ENCODE measurements around the gene FRMD1.

DNA sequence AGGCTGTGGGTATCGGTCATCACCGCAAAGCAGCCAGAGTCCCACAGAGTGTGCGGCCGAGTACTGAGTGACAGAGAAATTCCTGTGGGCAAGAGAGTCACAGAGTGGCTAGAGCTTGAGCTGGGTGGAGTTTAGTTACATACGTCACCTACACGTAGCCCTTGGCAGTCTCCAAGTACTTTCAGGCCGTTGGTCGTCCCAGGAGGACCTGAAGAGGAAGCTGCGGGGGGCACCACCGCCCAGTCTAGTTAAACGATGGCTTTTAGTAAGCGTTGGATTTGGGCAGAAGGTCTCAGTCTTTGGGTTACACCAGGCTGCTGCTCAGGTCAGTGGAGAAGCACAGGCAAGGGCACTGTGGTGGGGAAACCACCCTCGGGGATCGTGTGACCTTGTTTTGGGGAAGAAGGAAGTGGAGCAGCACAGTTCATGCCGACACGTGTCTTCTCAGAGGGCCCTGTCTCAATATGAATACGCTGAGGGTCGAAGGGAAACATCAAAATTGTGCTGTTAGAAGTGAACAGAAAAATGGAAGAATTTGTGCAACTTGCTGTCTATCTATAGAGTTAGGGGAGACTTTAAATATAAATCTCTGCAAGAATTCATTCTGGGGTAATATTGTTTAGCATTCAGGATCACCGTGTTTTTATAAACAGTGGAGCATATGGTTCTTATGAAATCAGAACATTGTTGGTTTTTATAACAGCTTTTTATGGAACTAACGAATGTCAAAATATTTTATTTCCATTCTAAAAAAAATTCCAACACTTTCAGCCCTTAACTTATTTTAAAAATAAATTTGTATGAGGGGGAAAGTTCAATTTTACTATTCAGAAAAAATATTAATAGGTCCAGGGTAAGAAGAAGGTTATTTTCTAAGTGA is 52.9 kb downstream of the FRMD1 start:
- no peak for TF ChIP-seq POLR2A (IDR thresholded peaks at IDR 0.05)
- TF ChIP-seq, protein P1, sequence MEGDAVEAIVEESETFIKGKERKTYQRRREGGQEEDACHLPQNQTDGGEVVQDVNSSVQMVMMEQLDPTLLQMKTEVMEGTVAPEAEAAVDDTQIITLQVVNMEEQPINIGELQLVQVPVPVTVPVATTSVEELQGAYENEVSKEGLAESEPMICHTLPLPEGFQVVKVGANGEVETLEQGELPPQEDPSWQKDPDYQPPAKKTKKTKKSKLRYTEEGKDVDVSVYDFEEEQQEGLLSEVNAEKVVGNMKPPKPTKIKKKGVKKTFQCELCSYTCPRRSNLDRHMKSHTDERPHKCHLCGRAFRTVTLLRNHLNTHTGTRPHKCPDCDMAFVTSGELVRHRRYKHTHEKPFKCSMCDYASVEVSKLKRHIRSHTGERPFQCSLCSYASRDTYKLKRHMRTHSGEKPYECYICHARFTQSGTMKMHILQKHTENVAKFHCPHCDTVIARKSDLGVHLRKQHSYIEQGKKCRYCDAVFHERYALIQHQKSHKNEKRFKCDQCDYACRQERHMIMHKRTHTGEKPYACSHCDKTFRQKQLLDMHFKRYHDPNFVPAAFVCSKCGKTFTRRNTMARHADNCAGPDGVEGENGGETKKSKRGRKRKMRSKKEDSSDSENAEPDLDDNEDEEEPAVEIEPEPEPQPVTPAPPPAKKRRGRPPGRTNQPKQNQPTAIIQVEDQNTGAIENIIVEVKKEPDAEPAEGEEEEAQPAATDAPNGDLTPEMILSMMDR (IDR thresholded peaks at IDR 0.05), result no peak
- TF ChIP-seq EP300 (IDR thresholded peaks at IDR 0.05), result no peak
